Endothelial cell of umbilical vein (primary cell): ENCODE data around the gene SNX5. TPM values are rescaled to one million over a fixed set of nuclear protein-coding genes. Genes with fewer than 3 reads are reported as not detected.

Experiments
- BruUV-seq: library from RNA; stranded (reverse); fragments of 400-500 nt; replicated peaks from 2 replicates; lab custom pipeline; 2021; lab: Mats Ljungman, UMichigan
- CTCF ChIA-PET: fragments of 300-600, 350-600 bp; sonication (Branson Sonifier 250); formaldehyde crosslinking; loops from one replicate; lab custom pipeline; 2021; ENCODE audit warnings: antibody characterized with exemption, inconsistent platforms; lab: Charles Lee
- POLR2A ChIA-PET: fragments of 300-600, 350-600 bp; sonication (Branson Sonifier 250); formaldehyde crosslinking; loops from one replicate; lab custom pipeline; 2021; ENCODE audit warnings: antibody characterized with exemption, inconsistent platforms; lab: Charles Lee
- DNase-seq: peaks from one replicate; pipeline ENCODE4 v3.0.0-alpha.2; 2011; ENCODE audit warnings: low read depth, low spot score
- FAIRE-seq: peaks from 2 replicates; lab custom pipeline; 2011; peaks lifted over from hg19 to GRCh38; lab: Jason Lieb, UNC
- H2AFZ ChIP-seq: 2 replicates; pipeline ENCODE4 v1.6.0; 2012; ENCODE audit warnings: low read depth, low read length, control low read depth, inconsistent platforms
- H3K27ac ChIP-seq: 2 replicates; pipeline ENCODE4 v1.5.1; 2011; ENCODE audit warnings: low read depth, mild to moderate bottlenecking, control low read depth, low read length, moderate library complexity; ENCODE audit not compliant: insufficient read depth
- H3K27me3 ChIP-seq, 2 experiments: 2 replicates each; pipeline versions ENCODE4 v1.6.0 to v1.6.1; 2011; ENCODE audit warnings: low read length in 2 of 2, mixed read lengths in 1 of 2; ENCODE audit not compliant: control insufficient read depth in 2 of 2, insufficient read depth in 2 of 2
- H3K36me3 ChIP-seq, 2 experiments: 2 replicates in 1 of 2; 3 replicates in 1 of 2; pipeline ENCODE4 v1.5.1; 2011; ENCODE audit warnings: low read length in 2 of 2, mild to moderate bottlenecking in 1 of 2, moderate library complexity in 1 of 2; ENCODE audit not compliant: control insufficient read depth in 2 of 2, insufficient read depth in 2 of 2; ENCODE audit errors: extremely low read depth in 1 of 2
- H3K4me1 ChIP-seq: 3 replicates; pipeline ENCODE4 v1.5.1; 2011; ENCODE audit warnings: mild to moderate bottlenecking, low read length; ENCODE audit not compliant: control insufficient read depth, insufficient read depth; ENCODE audit errors: extremely low read depth
- H3K4me2 ChIP-seq: 2 replicates; pipeline ENCODE4 v1.6.1; 2011; ENCODE audit warnings: low read length, control low read depth, mixed read lengths; ENCODE audit not compliant: insufficient read depth
- H3K4me3 ChIP-seq, 3 experiments: fragments of 200-600 bp in 1 of 3; sonication (generic), shearing (Covaris generic) in 1 of 3; replicated peaks in 1 of 3; 2 replicates each; pipeline ENCODE4 v1.5.1; 2011 to 2016; ENCODE audit warnings: control low read depth in 3 of 3, low read length in 3 of 3, mild to moderate bottlenecking in 2 of 3, inconsistent platforms in 1 of 3, low read depth in 1 of 3, moderate library complexity in 1 of 3; ENCODE audit not compliant: insufficient read depth in 1 of 3
- H3K79me2 ChIP-seq: 2 replicates; pipeline ENCODE4 v1.6.0; 2012; ENCODE audit warnings: low read length, inconsistent platforms; ENCODE audit not compliant: control insufficient read depth, insufficient read depth
- H3K9ac ChIP-seq: replicated peaks from 2 replicates; pipeline ENCODE3; 2011; ENCODE audit warnings: low read length, control low read depth; ENCODE audit not compliant: insufficient read depth; ENCODE audit errors: extremely low read depth
- H3K9me1 ChIP-seq: replicated peaks from 3 replicates; pipeline ENCODE4 v1.6.0; 2011; ENCODE audit warnings: mild to moderate bottlenecking, low read length; ENCODE audit not compliant: control insufficient read depth, insufficient read depth; ENCODE audit errors: extremely low read depth
- H3K9me3 ChIP-seq: replicated peaks from 2 replicates; pipeline ENCODE4 v1.5.1; 2012; ENCODE audit warnings: low read length, inconsistent platforms; ENCODE audit not compliant: control insufficient read depth, insufficient read depth
- H4K20me1 ChIP-seq: replicated peaks from 2 replicates; pipeline ENCODE3; 2011; ENCODE audit warnings: mild to moderate bottlenecking, low read length; ENCODE audit not compliant: control insufficient read depth, insufficient read depth; ENCODE audit errors: extremely low read depth
- CTCF ChIP-seq, 2 donors: IDR thresholded peaks; 1 replicate in 1 of 2; 2 replicates in 1 of 2; pipeline ENCODE4 v1.5.1; 2011; ENCODE audit warnings: low read length in 2 of 2, mild to moderate bottlenecking in 2 of 2, moderate library complexity in 2 of 2, control low read depth in 1 of 2, inconsistent platforms in 1 of 2, low read depth in 1 of 2; ENCODE audit not compliant: insufficient read depth in 1 of 2; ENCODE audit errors: extremely low read depth in 1 of 2
- EZH2 ChIP-seq: IDR thresholded peaks from 2 replicates; pipeline ENCODE4 v1.6.1; 2012; ENCODE audit warnings: borderline replicate concordance, low read depth, mild to moderate bottlenecking, moderate library complexity, low read length, inconsistent platforms; ENCODE audit not compliant: severe bottlenecking
- FOS ChIP-seq: IDR thresholded peaks from 2 replicates; pipeline ENCODE4 v1.6.1; 2011; ENCODE audit warnings: mild to moderate bottlenecking, low read length, moderate library complexity, borderline replicate concordance; ENCODE audit not compliant: insufficient read depth
- GATA2 ChIP-seq: IDR thresholded peaks from 2 replicates; pipeline ENCODE4 v1.7.0; 2011; ENCODE audit warnings: low read depth, mild to moderate bottlenecking, moderate library complexity, mixed read lengths, low read length; ENCODE audit not compliant: insufficient read length, insufficient read depth
- JUN ChIP-seq: IDR thresholded peaks from 2 replicates; pipeline ENCODE4 v1.6.1; 2011; ENCODE audit warnings: borderline replicate concordance, low read depth; ENCODE audit not compliant: insufficient read length, insufficient read depth
- MAX ChIP-seq: IDR thresholded peaks from 2 replicates; pipeline ENCODE4 v1.6.1; 2011; ENCODE audit not compliant: insufficient read depth, insufficient read length
- MYC ChIP-seq: IDR thresholded peaks from one replicate; pipeline ENCODE4 v1.6.1; 2011; ENCODE audit warnings: mild to moderate bottlenecking, low read depth, low read length
- POLR2A ChIP-seq: IDR thresholded peaks from 2 replicates; pipeline ENCODE4 v1.6.1; 2012; ENCODE audit warnings: low read depth, mild to moderate bottlenecking, control low read depth, low read length
- POLR2AphosphoS5 ChIP-seq: IDR thresholded peaks from 2 replicates; pipeline ENCODE4 v1.6.1; 2012; ENCODE audit warnings: low read depth, mild to moderate bottlenecking, control low read depth, low read length, moderate library complexity; ENCODE audit not compliant: insufficient read depth
- dilution Hi-C: fragments of 300-500 bp; cut with MboI; formaldehyde crosslinking; loops from one replicate; pipeline ENCODE4 v1.15.0; 2019; ENCODE audit warnings: low sequenced_read_pairs; ENCODE audit not compliant: extremely low pct_ligation_motif_present
- intact Hi-C: fragments of 100-400 bp; cut with micrococcal nuclease; formaldehyde crosslinking; loops from one replicate; pipeline ENCODE4 v1.10.0; 2022
- polyA plus RNA-seq, 4 experiments: library from polyadenylated mRNA; depleted of rRNA in 3 of 4; stranded (reverse) in 3 of 4; unstranded in 1 of 4; fragments of >200 nt; gene quantifications; 2 replicates each; pipeline versions ENCODE4 v1.2.1 to v1.2.3, GENCODE V29; 2011 to 2012; ENCODE audit warnings: missing spikeins in 1 of 4
- total RNA-seq: library from RNA; stranded (reverse); gene quantifications from 2 replicates; pipeline ENCODE4 v1.2.3, GENCODE V29; 2021

Gene SNX5
- total and polyA plus RNA-seq, 2 donors (not counting 3 experiments of a cell fraction or from before 2014, with no cell fraction given) = 76.2 to 121 TPM

GRCh38 chr20:17917832-17918618 lies 50.6 kb downstream of the SNX5 start:
- Histone ChIP-seq H3K4me2 (no peak overlapping the region), H3K9ac (no peak overlapping the region), H2AFZ (no peak overlapping the region), H4K20me1 (no peaks in the 10 kb centered on the region), H3K9me3 (no peaks in the 10 kb centered on the region), H3K9me1 (no peaks in the 10 kb centered on the region), H3K4me1 (no peaks in the 10 kb centered on the region), H3K4me3 (no peak overlapping the region), H3K79me2 (no peaks in the 10 kb centered on the region), H3K27ac (no peak overlapping the region), H3K27me3 (peaks cover 5 to 9% of the 10 kb centered on the region in 2 experiments), H3K36me3 (no peaks in the 10 kb centered on the region)
- CTCF ChIA-PET = interaction anchor here (1.4 kb wide), 1 partner anchor 263 kb away, joined by 4 read pairs; no protein-coding TSS in a partner anchor
- BruUV-seq = no TSS peak
- TF ChIP-seq GATA2 (no peak), EZH2 (no peak), CTCF (IDR thresholded peaks at IDR 0.05; ENCODE audit: extremely low read depth in 1 of 2, insufficient read depth in 1 of 2, low read depth in 1 of 2, low read length in 2 of 2) (no peak), MAX (no peak), POLR2A (no peak), POLR2AphosphoS5 (no peak), JUN (no peak), MYC (no peak), FOS (no peak)
- DNase-seq (no peak), FAIRE-seq (no peak)
- intact Hi-C loops = no loop called here
- POLR2A ChIA-PET = no interaction called here
- dilution Hi-C loops = no loop called here
